ENCODE data around the gene EFNB1.

Gene EFNB1

DNA sequence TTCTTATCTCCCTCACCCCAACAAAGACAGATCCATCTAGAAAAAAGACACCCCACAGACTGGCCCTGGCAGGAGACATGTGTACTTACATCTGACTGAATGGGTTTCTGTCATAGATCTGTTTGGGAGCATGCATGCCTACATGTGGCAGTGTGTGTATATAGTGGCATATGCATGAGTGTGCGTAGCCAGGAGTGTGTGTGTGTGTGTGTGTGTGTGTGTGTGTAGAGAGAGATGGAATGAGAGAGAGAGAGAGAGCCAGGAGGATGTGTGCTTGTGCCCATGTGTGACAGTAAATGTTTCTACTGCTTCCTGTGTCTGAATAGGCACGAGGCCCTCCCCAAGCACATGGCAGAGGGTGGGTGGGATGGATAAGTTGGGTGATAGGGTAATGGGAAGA, 37.1 kb downstream of the EFNB1 start:
- TF ChIP-seq CTCF (IDR thresholded peaks at IDR 0.05; ENCODE audit: low read depth, low read length, missing control alignments), result no peak
- DNase-seq (ENCODE audit: low read depth), result no peak
- H3K4me3 ChIP-seq (ENCODE audit: low read depth, low read length), result no peak overlapping the region

- DNase-seq (ENCODE audit: low read depth), result no peak
- no peak overlapping the region for H3K4me3 ChIP-seq (ENCODE audit: low read depth, low read length)
- no peak for TF ChIP-seq CTCF (IDR thresholded peaks at IDR 0.05; ENCODE audit: low read depth, low read length, missing control alignments)
These were observed 38.8 kb downstream of the EFNB1 start for GRCh38 chrX:68867458-68868112.

DNA sequence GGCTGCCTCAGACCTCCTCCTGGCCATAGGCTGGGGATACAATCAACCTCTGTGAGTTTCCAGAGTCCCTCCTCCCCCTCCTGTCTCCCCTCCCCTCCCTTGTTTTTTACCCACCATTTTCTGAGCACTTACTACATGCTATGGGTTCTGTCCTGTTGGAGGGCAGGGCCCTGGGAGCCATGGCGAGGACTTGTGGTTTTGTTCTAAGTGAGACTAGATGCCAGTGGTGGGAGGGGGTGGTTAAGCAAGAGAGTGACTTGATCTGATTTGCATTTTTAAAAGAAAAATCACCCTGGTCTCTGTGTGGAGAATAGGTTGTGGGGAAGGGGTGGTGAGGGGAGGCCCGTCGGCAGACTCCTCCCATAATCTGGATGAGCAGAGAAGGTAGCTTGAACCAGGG, 39.5 kb downstream of the EFNB1 start:
- H3K4me3 ChIP-seq (ENCODE audit: low read depth, low read length), result no peak overlapping the region
- no peak for TF ChIP-seq CTCF (IDR thresholded peaks at IDR 0.05; ENCODE audit: low read depth, low read length, missing control alignments)
- no peak for DNase-seq (ENCODE audit: low read depth)

DNA sequence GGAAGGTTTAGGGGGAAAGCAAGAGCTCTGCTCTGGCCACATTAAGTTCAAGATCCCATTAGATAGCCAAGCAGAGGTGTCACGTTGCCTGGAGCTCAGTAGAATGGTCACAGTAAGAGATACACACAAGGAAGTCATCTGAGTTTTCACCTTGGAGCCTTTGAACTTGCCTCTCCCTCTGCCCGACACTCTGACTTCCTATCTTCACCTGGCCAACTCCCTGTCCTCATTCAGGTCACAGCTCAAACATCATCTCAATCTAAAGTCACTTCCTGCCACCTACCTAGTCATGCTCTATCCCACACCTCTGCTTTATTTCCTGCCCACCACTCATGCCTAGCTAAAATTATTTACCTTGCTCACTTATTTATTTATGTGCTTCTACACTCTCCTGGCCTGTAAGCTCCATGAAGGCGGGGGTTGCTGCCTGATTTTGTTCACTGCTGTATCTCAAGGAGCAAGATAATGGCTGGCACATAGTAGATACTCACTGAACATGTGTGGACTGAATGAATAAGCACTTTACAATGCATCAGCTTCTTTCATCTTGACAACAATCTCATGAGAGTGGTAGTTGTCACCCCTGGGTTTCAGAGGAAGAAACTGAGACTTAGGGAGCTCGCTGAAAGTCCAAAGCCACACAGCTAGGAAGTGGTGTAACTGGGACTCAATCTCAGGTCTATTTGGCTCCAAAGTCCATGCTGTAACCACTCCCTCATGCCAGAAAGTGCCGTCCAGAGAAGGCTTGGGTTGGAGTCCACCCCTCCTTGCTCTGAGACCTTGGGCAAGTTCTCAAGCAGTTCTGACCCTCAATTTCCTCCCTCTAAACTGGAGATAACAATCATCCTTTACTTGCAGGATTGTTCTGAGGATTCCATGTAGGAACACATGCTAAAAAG, 40.3 kb downstream of the EFNB1 start:
- no peak for DNase-seq (ENCODE audit: low read depth)
- no peak overlapping the region for H3K4me3 ChIP-seq (ENCODE audit: low read depth, low read length)

GRCh38 chrX:68870357-68870756, 41.5 kb downstream of the EFNB1 start:
- no peak for TF ChIP-seq CTCF (IDR thresholded peaks at IDR 0.05; ENCODE audit: low read depth, low read length, missing control alignments)
- no peak for DNase-seq (ENCODE audit: low read depth)
- H3K4me3 ChIP-seq (ENCODE audit: low read depth, low read length), result no peak overlapping the region

More for the DNA sequence above, 40.3 kb downstream of the EFNB1 start:
- no peak for TF ChIP-seq CTCF (IDR thresholded peaks at IDR 0.05; ENCODE audit: low read depth, low read length, missing control alignments)

GRCh38 chrX:68872171-68872570, 43.4 kb downstream of the EFNB1 start:
- no peak overlapping the region for H3K4me3 ChIP-seq (ENCODE audit: low read depth, low read length)
- no peak for DNase-seq (ENCODE audit: low read depth)
- no peak for TF ChIP-seq CTCF (IDR thresholded peaks at IDR 0.05; ENCODE audit: low read depth, low read length, missing control alignments)
